H1 (cell line): ENCODE measurements around the gene PDZD2. TPM values are rescaled to one million over a fixed set of nuclear protein-coding genes. Genes with fewer than 3 reads are reported as not detected.

Experiments used
- CTCF ChIA-PET: fragments of 300-600 bp; sonication (Branson Sonifier 250); formaldehyde crosslinking; loops from one replicate; lab custom pipeline; 2021; ENCODE audit not compliant: partially characterized antibody; lab: Charles Lee
- POLR2A ChIA-PET: fragments of 300-600 bp; sonication (Branson Sonifier 250); formaldehyde crosslinking; loops from one replicate; lab custom pipeline; 2021; ENCODE audit warnings: inconsistent platforms; ENCODE audit not compliant: partially characterized antibody; lab: Charles Lee
- DNase-seq, 2 experiments: peaks; one replicate each; pipeline versions ENCODE4 v3.0.0 to v3.0.0-alpha.2; 2010 to 2022; ENCODE audit warnings: low spot score in 2 of 2, low read depth in 1 of 2, mixed read lengths in 1 of 2
- FAIRE-seq: peaks from 2 replicates; lab custom pipeline; 2011; peaks lifted over from hg19 to GRCh38; lab: Jason Lieb, UNC
- H2AFZ ChIP-seq: 2 replicates; pipeline ENCODE4 v1.8.1; 2012; ENCODE audit warnings: low read length, inconsistent platforms
- H2AK5ac ChIP-seq: 2 replicates; pipeline ENCODE4 v1.6.1; 2013; ENCODE audit warnings: low read depth, low read length
- H2BK120ac ChIP-seq: replicated peaks from 2 replicates; pipeline ENCODE3; 2013; ENCODE audit warnings: low read depth, low read length, inconsistent platforms
- H2BK12ac ChIP-seq: 2 replicates; pipeline ENCODE4 v1.6.1; 2013; ENCODE audit warnings: low read depth, low read length
- H2BK15ac ChIP-seq: 2 replicates; pipeline ENCODE4 v1.6.1; 2013; ENCODE audit warnings: low read length
- H2BK20ac ChIP-seq: 2 replicates; pipeline ENCODE4 v1.6.1; 2013; ENCODE audit warnings: low read length
- H2BK5ac ChIP-seq: 2 replicates; pipeline ENCODE4 v1.6.1; 2013; ENCODE audit warnings: low read depth, low read length
- H3K14ac ChIP-seq: 2 replicates; pipeline ENCODE4 v1.6.1; 2013; ENCODE audit warnings: inconsistent platforms; ENCODE audit not compliant: insufficient read length
- H3K18ac ChIP-seq: 2 replicates; pipeline ENCODE4 v1.6.1; 2013; ENCODE audit warnings: low read length; ENCODE audit errors: extremely low read depth
- H3K23ac ChIP-seq: 2 replicates; pipeline ENCODE4 v1.6.1; 2013; ENCODE audit warnings: inconsistent platforms; ENCODE audit not compliant: insufficient read length
- H3K23me2 ChIP-seq: 2 replicates; pipeline ENCODE4 v1.6.1; 2013; ENCODE audit warnings: low read depth, low read length
- H3K27ac ChIP-seq: 2 replicates; pipeline ENCODE4 v1.6.1; 2011; ENCODE audit warnings: low read depth, low read length, inconsistent platforms
- H3K27me3 ChIP-seq, 4 experiments: replicated peaks in 1 of 4; 1 replicate in 1 of 4; 2 replicates in 3 of 4; pipeline versions ENCODE4 v1.6.1 to v1.8.1; 2011 to 2013; ENCODE audit warnings: low read length in 3 of 4, mild to moderate bottlenecking in 3 of 4, inconsistent platforms in 2 of 4, mixed read lengths in 2 of 4, moderate library complexity in 1 of 4; ENCODE audit not compliant: control insufficient read depth in 3 of 4, insufficient read depth in 3 of 4; ENCODE audit errors: extremely low read depth in 1 of 4
- H3K36me3 ChIP-seq, 4 experiments: 2 replicates each; pipeline versions ENCODE4 v1.6.1 to v1.8.1; 2011 to 2013; ENCODE audit warnings: mild to moderate bottlenecking in 4 of 4, low read length in 3 of 4, moderate library complexity in 2 of 4, control low read depth in 1 of 4, inconsistent platforms in 1 of 4; ENCODE audit not compliant: insufficient read depth in 4 of 4, control insufficient read depth in 2 of 4
- H3K4ac ChIP-seq: replicated peaks from 2 replicates; pipeline ENCODE3; 2013; ENCODE audit warnings: low read length, low read depth, mixed read lengths, inconsistent platforms; ENCODE audit not compliant: insufficient read length
- H3K4me1 ChIP-seq, 4 experiments: replicated peaks in 1 of 4; 1 replicate in 1 of 4; 2 replicates in 3 of 4; pipeline versions ENCODE4 v1.6.1 to v1.8.1; 2011 to 2013; ENCODE audit warnings: low read length in 3 of 4, inconsistent platforms in 2 of 4, mixed read lengths in 1 of 4; ENCODE audit not compliant: insufficient read depth in 4 of 4, control insufficient read depth in 3 of 4
- H3K4me2 ChIP-seq, 2 experiments: 2 replicates each; pipeline versions ENCODE4 v1.6.1 to v1.8.1; 2011 to 2013; ENCODE audit warnings: low read depth in 2 of 2, low read length in 2 of 2, control low read depth in 1 of 2, inconsistent platforms in 1 of 2, mild to moderate bottlenecking in 1 of 2; ENCODE audit not compliant: insufficient read depth in 1 of 2
- H3K4me3 ChIP-seq, 4 experiments: fragments of 200-600, 300-600 bp in 1 of 4; sonication (generic), shearing (Covaris generic), sonication (Bioruptor Twin) in 1 of 4; 2 replicates each; pipeline versions ENCODE4 v1.5.1 to v1.8.1; 2011 to 2016; ENCODE audit warnings: low read length in 4 of 4, low read depth in 3 of 4, control low read depth in 2 of 4, inconsistent platforms in 2 of 4, mild to moderate bottlenecking in 2 of 4, mixed read lengths in 1 of 4, moderate library complexity in 1 of 4; ENCODE audit not compliant: insufficient read depth in 2 of 4; ENCODE audit errors: extremely low read depth in 1 of 4
- H3K56ac ChIP-seq: replicated peaks from 2 replicates; pipeline ENCODE3; 2013; ENCODE audit warnings: low read depth, mild to moderate bottlenecking, mixed read lengths, low read length, inconsistent platforms; ENCODE audit not compliant: insufficient read length
- H3K79me1 ChIP-seq: 2 replicates; pipeline ENCODE4 v1.6.1; 2013; ENCODE audit warnings: low read depth, low read length, control low read depth
- H3K79me2 ChIP-seq, 2 experiments: 2 replicates each; pipeline versions ENCODE4 v1.6.1 to v1.8.1; 2012 to 2013; ENCODE audit warnings: low read length in 2 of 2, mild to moderate bottlenecking in 2 of 2, inconsistent platforms in 1 of 2; ENCODE audit not compliant: insufficient read depth in 2 of 2, control insufficient read depth in 1 of 2
- H3K9ac ChIP-seq, 4 experiments: replicated peaks in 1 of 4; 1 replicate in 1 of 4; 2 replicates in 3 of 4; pipeline versions ENCODE4 v1.6.1 to v1.8.1; 2011 to 2013; ENCODE audit warnings: low read depth in 3 of 4, low read length in 3 of 4, control low read depth in 2 of 4, mild to moderate bottlenecking in 2 of 4, moderate library complexity in 2 of 4, inconsistent platforms in 1 of 4; ENCODE audit errors: extremely low read depth in 1 of 4
- H3K9me3 ChIP-seq, 2 experiments: 2 replicates each; pipeline versions ENCODE4 v1.6.1 to v1.8.1; 2012 to 2013; ENCODE audit warnings: mild to moderate bottlenecking in 2 of 2, moderate library complexity in 2 of 2, control low read depth in 1 of 2, inconsistent platforms in 1 of 2, low read depth in 1 of 2, low read length in 1 of 2, mixed read lengths in 1 of 2; ENCODE audit not compliant: insufficient read depth in 2 of 2
- H4K20me1 ChIP-seq, 2 experiments: replicated peaks in 1 of 2; 2 replicates each; pipeline versions ENCODE3 to v1.8.1; 2011 to 2013; ENCODE audit warnings: inconsistent platforms in 2 of 2, low read length in 2 of 2, mild to moderate bottlenecking in 1 of 2; ENCODE audit not compliant: insufficient read depth in 2 of 2, control insufficient read depth in 1 of 2
- H4K5ac ChIP-seq: 2 replicates; pipeline ENCODE4 v1.6.1; 2013; ENCODE audit warnings: low read length, low read depth, mixed read lengths, inconsistent platforms; ENCODE audit not compliant: insufficient read length
- H4K8ac ChIP-seq: 2 replicates; pipeline ENCODE4 v1.8.0; 2013; ENCODE audit warnings: mild to moderate bottlenecking, moderate library complexity, low read length, inconsistent platforms; ENCODE audit not compliant: insufficient read depth; ENCODE audit errors: extremely low read depth
- H4K91ac ChIP-seq: replicated peaks from 2 replicates; pipeline ENCODE3; 2013; ENCODE audit warnings: low read length, mixed read lengths, inconsistent platforms; ENCODE audit not compliant: insufficient read length
- POLR2A ChIP-seq, 2 experiments: IDR thresholded peaks; 1 replicate in 1 of 2; 2 replicates in 1 of 2; pipeline ENCODE4 v1.6.1; 2011; ENCODE audit warnings: low read depth in 2 of 2, low read length in 2 of 2, mild to moderate bottlenecking in 2 of 2; ENCODE audit errors: control extremely low read depth in 1 of 2
- POLR2AphosphoS5 ChIP-seq: IDR thresholded peaks from 2 replicates; pipeline ENCODE4 v1.6.1; 2011; ENCODE audit warnings: low read depth, low read length
- RBBP5 ChIP-seq: IDR thresholded peaks from 2 replicates; pipeline ENCODE4 v1.7.1; 2012; ENCODE audit warnings: low read depth, mild to moderate bottlenecking, inconsistent platforms, low read length, moderate library complexity, borderline replicate concordance
- SP4 ChIP-seq: IDR thresholded peaks from 2 replicates; pipeline ENCODE4 v1.6.1; 2012; ENCODE audit warnings: low read length, inconsistent platforms
- WGBS, 2 experiments: shearing (Covaris generic) in 1 of 2; methylation state at CpG; one replicate each; pipeline versions ENCODE4 v1.1.6 to v1.1.7; 2013 to 2015; ENCODE audit warnings: low lambda C conversion rate in 2 of 2, mixed read lengths in 2 of 2, inconsistent platforms in 1 of 2, low coverage in 1 of 2, missing lambda C conversion rate in 1 of 2; ENCODE audit not compliant: insufficient replicate concordance in 2 of 2, insufficient coverage in 1 of 2, insufficient read length in 1 of 2; ENCODE audit errors: extremely low coverage in 1 of 2, missing lambda C conversion rate in 1 of 2; 5-methylcytosine and 5-hydroxymethylcytosine counted together
- polyA plus RNA-seq, 7 experiments: library from polyadenylated mRNA; depleted of rRNA in 3 of 7; stranded (reverse) in 5 of 7; unstranded in 2 of 7; fragments of >200 nt in 5 of 7; fragments of 200-250 nt in 2 of 7; gene quantifications; 1 replicate in 5 of 7; 2 replicates in 1 of 7; 4 replicates in 1 of 7; pipeline versions ENCODE4 v1.2.1 to v1.2.3, GENCODE V29; 2011 to 2013; ENCODE audit warnings: missing spikeins in 2 of 7, mixed read lengths in 2 of 7
- total RNA-seq: library from RNA; stranded (reverse); fragmentation: NEBNext Ultra II Directional; extraction: Animal tissue kit (Norgen Biotek cat#: 25700); gene quantifications from 2 replicates; pipeline ENCODE4 v1.2.1, GENCODE V29; 2021

Gene PDZD2
- total and polyA plus RNA-seq, 2 of the 8 experiments (the other 6 are each of a cell fraction or from before 2014, with no cell fraction given): 1.2 to 6.8 TPM

- no peaks in the 10 kb centered on the region for H3K79me2 ChIP-seq
- 90% methylated on average over 7 of the region's 7 CpGs; no CpG with 5 or more reads in 1 of the 2 experiments for WGBS, 2 experiments
- no peak overlapping the region for H2BK15ac ChIP-seq
- H3K23me2 ChIP-seq: no peaks in the 10 kb centered on the region
- no peak overlapping the region for H4K5ac ChIP-seq
- ChIA-PET POLR2A (no interaction called here), CTCF (interaction anchor here (0.9 to 1.8 kb wide), 2 partner anchors 32 to 57 kb away, joined by 3 to 5 read pairs; no protein-coding TSS in a partner anchor)
- no peak overlapping the region for H3K4ac ChIP-seq
- H3K14ac ChIP-seq: no peak overlapping the region
- no peaks in the 10 kb centered on the region for H3K79me1 ChIP-seq
- peaks cover 0 to 17% (median 0%) of the 10 kb centered on the region in 4 experiments; a peak in 3 of 8 replicates for H3K36me3 ChIP-seq
- no peak overlapping the region for H2BK120ac ChIP-seq
- no peak overlapping the region for H2BK12ac ChIP-seq
- H3K56ac ChIP-seq: no peak overlapping the region
- no peak overlapping the region for H4K91ac ChIP-seq
- H3K23ac ChIP-seq: no peak overlapping the region
- FAIRE-seq (no peak), DNase-seq (no peak)
- peaks cover 2 to 18% of the 10 kb centered on the region in 2 experiments; a peak in 2 of 4 replicates for H3K9me3 ChIP-seq
- H3K27ac ChIP-seq: no peak overlapping the region
- H3K4me2 ChIP-seq: no peak overlapping the region
- no peak overlapping the region for H3K9ac ChIP-seq
- H4K20me1 ChIP-seq: no peaks in the 10 kb centered on the region
- H2BK5ac ChIP-seq: no peak overlapping the region
- 0 out of 2 replicates have a peak overlapping the region, but pooled peaks have one; percentile 33 for H2AK5ac ChIP-seq
- H3K4me3 ChIP-seq: no peak overlapping the region
- H3K18ac ChIP-seq: no peak overlapping the region
- H3K27me3 ChIP-seq: no peaks in the 10 kb centered on the region
- H3K4me1 ChIP-seq: no peaks in the 10 kb centered on the region
- H2AFZ ChIP-seq: no peak overlapping the region
- H4K8ac ChIP-seq: no peak overlapping the region
- H2BK20ac ChIP-seq: no peak overlapping the region; the same call in 1 of the 2 replicates
- TF ChIP-seq SP4: no peak
- no peak for TF ChIP-seq RBBP5
- TF ChIP-seq POLR2AphosphoS5: no peak
- no peak for TF ChIP-seq POLR2A (IDR thresholded peaks at IDR 0.05; ENCODE audit: control extremely low read depth in 1 of 2, low read depth in 2 of 2, low read length in 2 of 2)
These were observed 405.5 kb downstream of the PDZD2 start for GRCh38 chr5:32044434-32044833.
